HL-60 (cell line): ENCODE results near the gene TAS2R20.

Experiments used
- DNase-seq, 2 experiments: peaks; one replicate each; pipeline ENCODE4 v3.0.0-alpha.2; 2010 to 2020; ENCODE audit warnings: low read depth in 1 of 2, low spot score in 1 of 2
- H3K27ac ChIP-seq: fragments of 250-450 bp; sonication (Bioruptor Pico); replicated peaks from 2 replicates; pipeline ENCODE4 v1.5.1; 2020; ENCODE audit warnings: mild to moderate bottlenecking, moderate library complexity
- H3K27me3 ChIP-seq: fragments of 250-450 bp; sonication (Bioruptor Pico); 2 replicates; pipeline ENCODE4 v1.5.1; 2021; ENCODE audit warnings: mild to moderate bottlenecking, moderate library complexity; ENCODE audit not compliant: insufficient read depth, poor library complexity, severe bottlenecking
- H3K4me3 ChIP-seq: replicated peaks from 2 replicates; pipeline ENCODE4 v1.5.1; 2011; ENCODE audit warnings: mild to moderate bottlenecking, control low read depth, low read length; ENCODE audit not compliant: insufficient read depth
- CTCF ChIP-seq: IDR thresholded peaks from one replicate; pipeline ENCODE4 v1.5.1; 2011; ENCODE audit warnings: low read length, control low read depth, inconsistent platforms; ENCODE audit not compliant: insufficient read depth
- GABPA ChIP-seq: IDR thresholded peaks from 2 replicates; pipeline ENCODE4 v1.6.1; 2012; ENCODE audit warnings: low read depth
- POLR2AphosphoS5 ChIP-seq: IDR thresholded peaks from 2 replicates; pipeline ENCODE4 v1.6.1; 2012; ENCODE audit warnings: low read depth
- SPI1 ChIP-seq: IDR thresholded peaks from 2 replicates; pipeline ENCODE4 v1.6.1; 2012; ENCODE audit warnings: low read depth, mild to moderate bottlenecking, borderline replicate concordance
- TF ChIP-seq, protein P1 (sequence below): IDR thresholded peaks from 2 replicates; pipeline ENCODE4 v1.6.1; 2012; ENCODE audit warnings: low read depth; ENCODE audit not compliant: insufficient replicate concordance

The TAS2R20 gene

DNA sequence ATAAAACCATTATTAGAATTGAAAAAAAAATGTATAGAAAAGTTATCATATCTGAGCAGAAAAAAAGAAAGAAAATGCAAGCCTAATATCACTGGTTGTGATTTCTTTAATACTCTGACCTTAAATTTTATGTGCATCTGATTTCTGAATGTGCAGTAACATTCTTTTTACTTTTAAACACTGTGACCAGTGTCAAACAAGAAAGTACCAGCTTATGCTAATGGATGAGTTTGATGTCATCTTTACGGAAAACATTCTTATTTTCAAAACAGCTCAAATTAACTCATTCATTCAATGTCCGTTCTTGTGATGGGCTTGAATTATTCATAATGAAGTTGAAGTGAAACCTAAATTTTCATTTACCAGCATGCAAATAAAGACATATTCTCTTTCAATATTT is 11.3 kb downstream of the TAS2R20 start, which contains the start of gene TAS2R50:
TSS of gene TAS2R50 (minus strand) at position 101 of the 400 bp plus-strand sequence. CDS start at position 49, 52 bp downstream.
- H3K27ac ChIP-seq: no peak within 1 kb of the TSS
- no peak for DNase-seq
- TF ChIP-seq, protein P1, sequence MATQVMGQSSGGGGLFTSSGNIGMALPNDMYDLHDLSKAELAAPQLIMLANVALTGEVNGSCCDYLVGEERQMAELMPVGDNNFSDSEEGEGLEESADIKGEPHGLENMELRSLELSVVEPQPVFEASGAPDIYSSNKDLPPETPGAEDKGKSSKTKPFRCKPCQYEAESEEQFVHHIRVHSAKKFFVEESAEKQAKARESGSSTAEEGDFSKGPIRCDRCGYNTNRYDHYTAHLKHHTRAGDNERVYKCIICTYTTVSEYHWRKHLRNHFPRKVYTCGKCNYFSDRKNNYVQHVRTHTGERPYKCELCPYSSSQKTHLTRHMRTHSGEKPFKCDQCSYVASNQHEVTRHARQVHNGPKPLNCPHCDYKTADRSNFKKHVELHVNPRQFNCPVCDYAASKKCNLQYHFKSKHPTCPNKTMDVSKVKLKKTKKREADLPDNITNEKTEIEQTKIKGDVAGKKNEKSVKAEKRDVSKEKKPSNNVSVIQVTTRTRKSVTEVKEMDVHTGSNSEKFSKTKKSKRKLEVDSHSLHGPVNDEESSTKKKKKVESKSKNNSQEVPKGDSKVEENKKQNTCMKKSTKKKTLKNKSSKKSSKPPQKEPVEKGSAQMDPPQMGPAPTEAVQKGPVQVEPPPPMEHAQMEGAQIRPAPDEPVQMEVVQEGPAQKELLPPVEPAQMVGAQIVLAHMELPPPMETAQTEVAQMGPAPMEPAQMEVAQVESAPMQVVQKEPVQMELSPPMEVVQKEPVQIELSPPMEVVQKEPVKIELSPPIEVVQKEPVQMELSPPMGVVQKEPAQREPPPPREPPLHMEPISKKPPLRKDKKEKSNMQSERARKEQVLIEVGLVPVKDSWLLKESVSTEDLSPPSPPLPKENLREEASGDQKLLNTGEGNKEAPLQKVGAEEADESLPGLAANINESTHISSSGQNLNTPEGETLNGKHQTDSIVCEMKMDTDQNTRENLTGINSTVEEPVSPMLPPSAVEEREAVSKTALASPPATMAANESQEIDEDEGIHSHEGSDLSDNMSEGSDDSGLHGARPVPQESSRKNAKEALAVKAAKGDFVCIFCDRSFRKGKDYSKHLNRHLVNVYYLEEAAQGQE: no peak
- no peak for TF ChIP-seq GABPA
- TF ChIP-seq POLR2AphosphoS5: no peak
- no peak for TF ChIP-seq CTCF
- no peak for TF ChIP-seq SPI1
- H3K27me3 ChIP-seq: no peaks in the 10 kb centered on the region
- H3K4me3 ChIP-seq: no peak within 1 kb of the TSS

- H3K27me3 ChIP-seq: no peaks in the 10 kb centered on the region
- H3K4me3 ChIP-seq: no peak overlapping the region
- no peak for DNase-seq
- TF ChIP-seq, protein P1: no peak
- no peak for TF ChIP-seq CTCF
- TF ChIP-seq POLR2AphosphoS5: no peak
- TF ChIP-seq SPI1: no peak
- no peak for TF ChIP-seq GABPA
- no peak overlapping the region for H3K27ac ChIP-seq
Observed at GRCh38 chr12:10982244-10982643, 15.9 kb downstream of the TAS2R20 start.

GRCh38 chr12:10974965-10975364 is 23.1 kb downstream of the TAS2R20 start:
- no peak for DNase-seq
- H3K27ac ChIP-seq: no peak overlapping the region
- no peaks in the 10 kb centered on the region for H3K27me3 ChIP-seq
- no peak overlapping the region for H3K4me3 ChIP-seq
- no peak for TF ChIP-seq POLR2AphosphoS5
- no peak for TF ChIP-seq SPI1

DNA sequence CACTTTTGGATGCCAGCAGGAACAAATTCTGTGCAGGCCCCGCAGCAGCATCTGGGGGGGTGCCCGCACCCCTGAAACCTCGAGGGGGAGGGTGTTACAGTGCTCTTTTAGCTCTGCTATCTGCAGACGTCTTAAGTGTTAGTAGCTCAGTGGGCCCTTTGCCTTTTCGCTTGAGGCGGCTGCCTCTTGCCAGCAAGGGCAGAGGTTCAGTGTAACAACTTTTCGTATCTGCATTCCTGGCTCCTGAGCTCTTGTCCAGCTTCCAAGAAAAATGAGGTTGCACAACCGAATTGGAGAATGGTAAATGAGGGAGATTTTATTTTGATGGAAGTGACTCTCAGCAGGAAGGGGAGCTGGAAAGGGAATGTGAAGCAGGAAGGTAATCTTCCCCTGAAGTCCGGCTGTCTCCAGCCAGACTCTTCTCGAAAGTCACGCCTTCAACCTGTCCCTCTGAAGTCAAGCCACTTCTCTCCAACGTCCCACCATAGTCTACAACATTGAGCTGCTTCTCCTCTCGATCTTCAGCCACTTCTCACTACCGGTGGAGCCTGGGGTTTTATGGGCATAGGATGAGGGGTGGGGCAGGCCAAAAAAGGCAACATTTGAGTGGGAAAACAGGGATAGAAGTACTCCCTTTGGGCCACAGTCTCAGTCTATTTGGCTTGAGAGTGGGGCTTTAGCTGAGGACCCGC is 29.2 kb downstream of the TAS2R20 start:
- Histone ChIP-seq H3K4me3 (no peak overlapping the region), H3K27me3 (no peaks in the 10 kb centered on the region), H3K27ac (no peak overlapping the region)
- DNase-seq: no peak
- no peak for TF ChIP-seq POLR2AphosphoS5
- TF ChIP-seq, protein P1: no peak
- TF ChIP-seq SPI1: no peak
- TF ChIP-seq GABPA: no peak
- TF ChIP-seq CTCF: no peak
